Activated CD8-positive, alpha-beta memory T cell treated with anti-CD3 and anti-CD28 coated beads for 48 hours (primary cell): ENCODE measurements around the gene SLC47A1.
"Not testable (repeated sequence)": the region's sequence is repeated elsewhere in the genome, so short reads cannot be mapped to it uniquely, and the experiment has no call there.

Source experiments
- DNase-seq, 3 experiments: peaks; one replicate each; pipeline ENCODE4 v3.0.0-alpha.2; 2020; ENCODE audit warnings: low read depth in 2 of 3, low spot score in 2 of 3

The SLC47A1 gene

DNA sequence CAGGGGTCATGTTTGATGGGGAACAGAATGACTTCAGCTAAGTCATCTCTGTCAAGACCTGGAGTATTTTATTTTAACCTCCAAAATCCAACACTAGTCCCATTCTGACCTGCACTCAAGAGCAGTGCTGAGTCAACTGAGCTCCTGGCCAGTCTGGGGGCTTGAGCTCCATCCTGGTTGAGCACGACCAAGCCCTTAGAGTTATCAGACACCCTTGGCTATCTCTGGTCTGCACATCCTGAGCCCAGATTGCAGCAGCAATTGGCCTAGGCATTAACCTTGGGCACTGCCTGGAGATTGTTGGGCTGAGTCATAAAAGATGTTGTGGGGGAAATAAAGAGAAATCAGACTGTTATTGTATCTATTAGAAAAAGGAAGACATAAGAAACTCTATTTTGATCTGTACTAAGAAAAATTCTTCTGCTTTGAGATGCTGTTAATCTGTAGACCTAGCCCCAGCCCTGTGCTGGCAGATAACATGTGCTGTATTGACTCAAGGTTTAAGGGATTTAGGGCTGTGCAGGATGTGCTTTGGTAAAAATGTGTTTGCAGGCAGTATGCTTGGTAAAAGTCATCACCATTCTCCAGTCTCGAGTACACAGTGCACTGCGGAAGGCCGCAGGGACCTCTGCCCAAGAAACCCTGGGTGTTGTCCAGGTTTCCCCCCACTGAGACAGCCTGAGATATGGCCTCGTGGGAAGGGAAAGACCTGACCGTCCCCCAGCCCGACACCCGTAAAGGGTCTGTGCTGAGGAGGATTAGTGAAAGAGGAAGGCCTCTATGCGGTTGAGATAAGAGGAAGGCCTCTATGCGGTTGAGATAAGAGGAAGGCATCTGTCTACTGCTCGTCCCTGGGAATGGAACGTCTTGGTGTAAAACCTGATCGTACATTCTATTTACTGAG, 14.0 kb upstream of the SLC47A1 start:
- not testable (repeated sequence) for DNase-seq

DNA sequence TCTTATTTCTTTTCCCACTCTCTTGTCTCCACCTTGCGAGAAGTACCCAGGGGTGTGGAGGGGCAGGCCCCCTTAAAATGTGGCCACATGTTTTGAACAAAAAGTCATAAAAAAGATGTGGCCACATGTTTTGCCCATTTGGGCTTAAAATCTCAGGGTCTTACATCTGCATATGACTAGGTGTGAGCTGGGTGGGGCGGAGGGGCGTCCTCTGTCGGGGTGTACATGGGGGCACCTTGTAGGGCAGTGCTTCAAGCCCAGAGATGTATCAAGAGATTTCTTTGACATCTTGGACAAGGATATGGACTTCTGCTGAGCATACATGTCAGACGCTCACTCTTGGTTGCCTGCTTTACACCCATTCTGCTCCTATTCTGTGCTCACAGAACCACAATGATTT, 13.0 kb upstream of the SLC47A1 start:
- DNase-seq, result no peak

- no peak for DNase-seq
Measured at GRCh38 chr17:19523690-19524089, 10.0 kb upstream of the SLC47A1 start.

DNA sequence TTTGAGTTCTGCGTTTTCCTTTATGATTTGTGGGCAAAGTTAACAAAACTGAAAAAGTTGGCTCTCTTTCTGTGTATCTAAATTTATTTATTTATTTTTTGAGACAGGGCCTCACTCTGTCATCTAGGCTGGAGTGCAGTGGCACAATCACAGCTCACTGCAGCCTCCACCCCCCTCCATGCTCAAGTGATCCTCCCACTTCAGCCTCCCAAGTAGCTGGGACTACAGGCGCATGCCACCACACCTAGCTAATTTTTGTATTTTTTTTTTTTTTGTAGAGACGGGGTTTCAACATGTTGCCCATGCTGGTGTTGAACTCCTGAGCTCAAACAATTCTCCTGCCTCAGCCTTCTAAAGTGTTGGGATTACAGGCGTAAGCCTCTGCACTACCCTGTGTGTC, 6.7 kb upstream of the SLC47A1 start:
- not testable (repeated sequence) for DNase-seq

DNA sequence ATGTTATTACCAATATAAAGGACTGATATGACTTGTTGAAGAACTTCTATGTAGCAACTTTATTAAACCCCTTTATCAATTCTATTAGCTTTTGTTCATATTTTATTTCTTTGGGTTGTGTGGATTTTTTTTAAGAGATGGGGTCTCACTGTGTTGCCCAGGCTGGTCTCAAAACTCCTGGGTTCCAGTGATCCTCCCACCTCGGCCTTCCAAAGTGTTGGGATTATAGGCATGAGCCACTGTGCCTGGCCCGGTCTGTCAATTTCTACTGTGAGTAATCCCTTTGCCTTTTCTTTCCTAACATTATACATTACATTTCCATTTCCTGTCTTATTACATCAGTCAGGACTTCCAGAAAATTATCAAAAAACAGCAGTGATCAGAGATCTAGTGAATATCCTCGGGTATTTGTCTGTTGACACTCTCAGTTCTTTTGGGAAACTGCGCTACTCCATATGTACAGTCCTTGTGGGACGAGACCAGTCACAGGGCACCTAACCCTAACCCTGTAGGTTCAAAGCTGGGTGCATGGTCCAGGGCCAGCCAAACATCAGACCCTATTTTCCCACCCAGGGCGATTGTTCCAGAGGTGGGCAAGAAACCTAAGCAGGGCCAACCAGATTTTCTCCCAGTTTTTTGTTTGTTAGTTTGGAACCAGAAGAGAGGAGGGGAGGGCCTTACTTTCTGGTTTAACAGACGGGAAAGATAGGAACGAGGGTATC, 1.7 kb upstream of the SLC47A1 start:
- DNase-seq, result no peak

- DNase-seq, result no peak
Measured at GRCh38 chr17:19533036-19533717, 477 bp upstream of the SLC47A1 start.

DNA sequence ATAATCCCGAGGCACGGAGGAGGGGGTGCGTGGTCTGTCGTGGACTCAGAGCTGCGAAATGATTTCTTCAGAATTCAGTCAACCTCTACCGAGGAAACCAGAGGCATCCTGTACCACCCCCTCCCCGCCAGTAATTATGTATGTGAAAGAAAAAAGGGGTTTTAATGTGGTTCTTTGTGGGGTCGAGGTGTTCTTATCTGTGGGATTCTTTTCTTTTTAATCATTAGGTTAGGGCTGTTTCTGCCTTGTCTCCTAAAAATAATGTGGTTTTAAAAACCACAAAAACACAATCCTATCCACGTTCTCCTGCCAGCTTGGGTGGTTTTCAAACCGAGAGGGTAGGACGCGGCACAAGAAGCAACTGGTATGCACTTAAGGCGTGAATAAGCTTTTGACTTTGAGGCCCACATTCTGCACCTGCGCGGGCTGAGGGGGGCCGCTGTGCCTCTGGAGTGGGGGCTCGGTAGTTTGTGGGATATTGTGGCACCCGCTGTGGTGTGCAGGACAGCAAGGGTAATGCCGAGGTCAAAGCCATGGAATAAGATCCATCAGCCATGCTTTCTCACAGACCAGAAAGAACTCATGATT, 1.0 kb downstream of the SLC47A1 start:
- no peak for DNase-seq

DNA sequence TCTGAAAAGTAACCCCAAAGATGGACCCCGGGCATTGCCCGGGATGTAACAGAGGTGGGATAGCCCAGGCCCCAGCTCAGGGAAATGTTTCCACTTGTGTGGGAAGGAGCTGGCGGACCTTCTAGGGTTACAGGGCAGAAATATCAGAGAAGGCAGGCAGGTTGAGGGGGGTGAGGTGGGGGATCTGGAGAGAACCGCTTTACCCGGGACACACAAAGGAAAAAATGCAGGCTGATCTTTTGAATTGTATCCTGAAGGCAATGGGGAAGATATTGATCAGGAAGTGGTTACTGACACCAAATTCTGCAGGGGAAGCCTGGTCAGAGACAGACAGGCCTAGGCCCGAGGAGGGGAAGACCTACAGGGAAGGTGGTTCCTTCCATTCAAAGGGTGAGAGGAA, 3.5 kb downstream of the SLC47A1 start:
- no peak for DNase-seq

- DNase-seq, result no peak
Measured at GRCh38 chr17:19538095-19539039, 4.7 kb downstream of the SLC47A1 start.

DNA sequence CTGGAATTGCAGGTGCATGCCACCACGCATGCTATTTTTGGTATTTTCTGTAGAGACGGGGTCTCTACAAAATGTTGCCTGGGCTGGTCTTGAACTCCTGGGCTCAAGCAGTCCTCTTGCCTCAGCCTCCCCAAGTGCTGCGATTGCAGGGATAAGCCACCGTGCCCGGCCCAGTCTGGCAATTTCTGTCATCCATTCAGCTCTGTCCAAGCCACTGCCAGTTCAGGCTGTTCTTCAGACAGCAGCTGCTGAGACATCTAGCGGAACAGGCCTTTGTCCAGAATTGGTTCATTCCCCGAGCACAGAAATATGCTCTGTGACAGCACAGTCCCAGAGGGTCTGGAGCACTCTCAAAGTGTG, 5.4 kb downstream of the SLC47A1 start:
- no peak for DNase-seq

GRCh38 chr17:19539841-19540311, 6.2 kb downstream of the SLC47A1 start:
- no peak for DNase-seq

DNA sequence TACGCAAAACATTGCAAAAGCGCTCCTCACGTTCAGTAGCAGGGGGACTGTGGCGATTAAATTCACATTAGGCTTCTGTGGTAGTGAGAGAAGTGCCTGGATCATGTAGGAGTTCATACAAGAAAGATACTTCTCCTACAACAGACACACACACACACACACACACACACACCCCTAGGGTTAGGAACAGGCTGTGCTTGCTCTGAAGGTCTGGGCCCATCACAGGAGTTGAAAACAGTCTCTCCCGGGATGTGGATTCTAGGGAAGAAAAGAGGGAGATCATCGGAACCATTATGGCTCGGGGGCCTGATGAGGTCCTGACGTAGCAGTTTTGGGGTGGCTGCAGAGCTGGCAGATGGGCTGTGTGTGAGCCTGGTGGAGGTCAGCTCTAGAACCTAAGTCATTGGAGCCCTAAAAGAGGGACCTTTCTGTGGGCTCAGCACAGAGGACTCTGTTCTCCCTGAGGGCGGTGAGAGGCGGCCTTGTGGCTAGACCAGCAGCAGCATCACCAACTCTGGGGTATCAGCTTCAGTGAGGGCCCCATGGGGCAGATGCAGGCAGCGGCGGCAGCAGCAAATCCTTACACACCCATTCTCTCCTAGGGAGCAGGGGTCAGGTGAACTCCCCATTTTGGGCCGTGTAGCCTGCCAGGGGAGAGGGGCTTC, 7.2 kb downstream of the SLC47A1 start:
- DNase-seq, result no peak

GRCh38 chr17:19541445-19541844, 7.8 kb downstream of the SLC47A1 start:
- DNase-seq, result no peak

GRCh38 chr17:19542247-19542646, 8.6 kb downstream of the SLC47A1 start:
- no peak for DNase-seq

DNA sequence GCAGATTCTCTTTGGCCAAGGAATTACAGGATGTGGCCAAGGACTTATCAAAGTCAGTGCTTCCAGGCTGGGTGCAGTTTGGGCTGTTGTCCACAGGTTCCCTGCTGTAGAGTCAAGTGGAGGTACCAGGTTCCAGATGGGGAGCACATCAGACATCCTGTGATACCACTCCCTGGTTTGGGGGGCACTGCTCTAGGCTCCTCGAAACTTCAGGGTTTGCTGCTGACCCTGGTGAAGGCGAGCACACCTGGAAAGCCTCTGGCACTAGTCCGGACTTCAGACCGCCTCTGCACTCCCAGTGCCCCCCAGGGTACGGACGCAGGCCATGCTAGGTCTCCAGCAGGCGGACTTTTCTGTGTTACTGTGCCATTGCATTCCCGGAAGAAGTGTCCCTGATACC, 10.7 kb downstream of the SLC47A1 start:
- DNase-seq, result no peak

GRCh38 chr17:19546289-19547065, 12.8 kb downstream of the SLC47A1 start:
- DNase-seq, result no peak

GRCh38 chr17:19549746-19550623, 16.3 kb downstream of the SLC47A1 start:
- DNase-seq, result no peak

GRCh38 chr17:19551165-19551564, 17.5 kb downstream of the SLC47A1 start:
- DNase-seq, result no peak
